H7 (cell line): ENCODE data around the gene RALGAPB. TPM values are rescaled to one million over a fixed set of nuclear protein-coding genes. Genes with fewer than 3 reads are reported as not detected.
A peak's percentile ranks its signal among the peaks of the same experiment; 100 is the strongest.

Experiments used
- DNase-seq: peaks from one replicate; pipeline ENCODE4 v3.0.0; 2012
- H3K27me3 ChIP-seq: 2 replicates; pipeline ENCODE4 v1.6.0; 2011; ENCODE audit warnings: mild to moderate bottlenecking, low read length; ENCODE audit not compliant: control insufficient read depth, insufficient read depth
- H3K36me3 ChIP-seq: replicated peaks from 2 replicates; pipeline ENCODE4 v1.5.1; 2011; ENCODE audit warnings: low read length; ENCODE audit not compliant: control insufficient read depth, insufficient read depth
- H3K4me3 ChIP-seq: 2 replicates; pipeline ENCODE4 v1.5.1; 2011; ENCODE audit warnings: low read depth, mild to moderate bottlenecking, control low read depth, low read length, moderate library complexity; ENCODE audit not compliant: insufficient read depth
- total RNA-seq: library from RNA; depleted of rRNA; stranded (reverse); fragments of >200 nt; shearing (Covaris generic); gene quantifications from 2 replicates; pipeline ENCODE4 v1.2.3, GENCODE V29; 2014

RALGAPB gene
- total RNA-seq, 1 experiment from 2014 or later: 17.5 TPM

DNA sequence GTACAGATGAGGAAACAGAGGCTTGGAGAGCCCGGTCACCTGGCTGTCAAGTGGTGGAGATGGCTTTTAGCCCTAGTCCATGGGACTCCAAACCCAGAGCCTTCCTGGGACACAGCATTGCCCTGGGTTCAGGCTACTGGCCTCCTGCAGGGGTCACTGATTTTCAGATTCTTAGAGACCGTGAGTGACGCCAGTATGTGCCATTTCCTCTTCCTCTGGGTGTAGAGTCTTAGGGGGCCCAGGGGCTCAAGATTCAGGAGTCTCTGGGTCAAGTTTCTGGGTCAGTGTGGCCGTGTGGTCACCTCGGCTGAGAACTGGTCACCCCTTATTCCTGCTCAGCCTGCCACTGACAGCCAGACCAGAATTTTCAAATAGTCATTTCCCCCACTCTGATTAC, 129.5 kb downstream of the RALGAPB start:
- Histone ChIP-seq H3K4me3 (peak overlapping the region; percentile 65), H3K27me3 (no peaks in the 10 kb centered on the region), H3K36me3 (no peaks in the 10 kb centered on the region)
- peak; percentile 54 for DNase-seq

DNA sequence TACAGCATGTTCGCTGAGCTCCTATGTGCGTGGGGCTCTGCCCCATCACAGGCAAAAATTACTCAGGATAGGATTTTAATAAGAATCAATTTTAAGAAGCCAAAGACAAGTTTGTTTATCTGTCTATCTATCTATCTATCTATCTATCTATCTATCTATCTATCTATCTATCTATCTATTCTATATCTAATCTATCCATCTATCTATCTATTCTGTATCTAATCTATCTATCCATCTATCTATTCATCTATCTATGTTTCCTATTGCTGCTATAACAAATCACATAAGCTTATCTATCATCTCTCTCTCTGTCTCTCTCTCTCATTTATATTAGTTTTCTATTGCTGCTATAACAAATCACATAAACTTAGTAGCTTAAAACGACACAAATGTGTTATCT, 130.6 kb downstream of the RALGAPB start:
- no peak overlapping the region for H3K4me3 ChIP-seq

DNA sequence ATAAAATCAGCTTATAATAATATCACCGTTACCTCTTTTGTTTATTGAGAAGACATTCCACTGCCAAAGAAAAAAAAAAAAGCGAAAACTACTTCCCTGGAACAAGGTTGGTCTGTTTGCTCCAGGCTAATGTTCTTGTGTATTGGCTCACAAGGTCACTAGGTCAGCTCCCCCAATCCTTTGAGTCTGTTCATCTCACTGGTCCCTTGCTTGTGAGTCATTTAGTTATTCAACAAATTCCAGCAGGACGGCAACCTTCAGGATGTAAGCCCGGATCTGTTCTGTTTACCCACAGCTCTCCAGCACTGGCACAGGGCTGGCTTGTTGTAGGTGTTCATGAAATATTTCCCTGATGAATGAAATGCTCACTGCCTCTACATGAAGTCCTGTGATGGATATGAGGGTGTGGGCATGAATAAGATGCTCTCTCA, 132.2 kb downstream of the RALGAPB start:
- Histone ChIP-seq H3K27me3 (no peaks in the 10 kb centered on the region), H3K4me3 (no peak overlapping the region), H3K36me3 (no peaks in the 10 kb centered on the region)
- DNase-seq: no peak

More for the DNA sequence above, 130.6 kb downstream of the RALGAPB start:
- H3K36me3 ChIP-seq: no peaks in the 10 kb centered on the region
- DNase-seq: no peak
- no peaks in the 10 kb centered on the region for H3K27me3 ChIP-seq

DNA sequence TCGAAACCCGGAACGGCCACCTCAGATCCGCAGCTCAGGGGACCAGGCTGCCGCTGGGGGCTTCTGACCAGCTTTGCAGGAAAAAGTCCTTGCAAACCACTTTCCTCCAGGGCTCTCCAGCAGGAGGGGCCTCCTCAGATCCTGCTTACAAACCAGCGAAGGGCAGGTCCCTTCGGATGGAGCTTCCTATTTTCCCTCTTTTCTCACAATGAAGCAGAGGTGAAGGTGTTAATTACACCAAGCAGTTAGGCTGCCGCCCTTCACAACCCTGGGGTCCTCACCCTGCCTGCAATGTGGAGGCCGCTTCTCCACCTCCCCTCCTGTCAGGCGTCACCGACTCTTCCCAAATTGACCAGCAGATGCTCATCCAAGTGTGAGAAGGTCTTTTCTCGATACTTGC, 134.7 kb downstream of the RALGAPB start:
- H3K36me3 ChIP-seq: no peaks in the 10 kb centered on the region
- peak; percentile 50 for DNase-seq
- H3K4me3 ChIP-seq: no peak overlapping the region
- H3K27me3 ChIP-seq: no peaks in the 10 kb centered on the region

DNA sequence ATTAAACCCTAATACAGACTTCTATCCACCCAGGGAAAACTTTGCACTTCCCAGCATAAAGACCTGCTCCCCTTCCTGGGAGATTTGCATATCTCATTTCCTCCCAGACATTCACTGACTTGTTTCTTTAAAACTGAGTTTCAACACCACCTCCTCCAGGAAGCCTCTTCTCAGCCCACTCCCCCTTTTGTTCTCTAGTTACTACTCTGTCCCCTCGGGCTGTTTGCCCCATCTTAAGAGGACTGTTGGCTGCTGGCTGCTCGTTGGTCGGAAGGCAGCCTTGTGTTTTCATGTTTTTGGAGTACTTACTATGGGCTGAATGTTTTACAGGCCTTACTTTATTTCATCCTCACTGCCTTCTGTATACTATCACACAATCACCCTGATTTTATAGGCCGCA, 135.5 kb downstream of the RALGAPB start:
- no peaks in the 10 kb centered on the region for H3K27me3 ChIP-seq
- no peaks in the 10 kb centered on the region for H3K36me3 ChIP-seq
- no peak overlapping the region for H3K4me3 ChIP-seq
- DNase-seq: peak; percentile 25

DNA sequence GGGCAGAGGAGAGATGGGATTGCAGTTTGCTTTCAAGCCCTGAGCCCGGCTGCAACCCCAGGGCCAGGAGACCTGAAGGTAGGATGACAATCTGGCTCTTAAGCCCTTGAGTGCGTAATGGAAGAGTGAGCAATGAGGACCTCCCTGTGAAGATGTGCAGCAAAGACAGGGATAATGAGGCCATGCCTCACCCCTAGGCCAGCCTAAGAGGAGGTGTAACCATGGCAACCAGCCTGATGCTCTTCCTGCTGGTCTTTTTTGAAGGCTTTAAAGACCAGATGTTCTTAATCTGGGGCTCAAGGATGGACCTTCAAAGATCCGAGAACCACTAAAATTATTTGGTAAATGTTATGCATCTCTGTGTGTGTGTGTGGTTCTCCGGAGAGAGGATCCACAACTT, 137.2 kb downstream of the RALGAPB start:
- Histone ChIP-seq H3K36me3 (no peaks in the 10 kb centered on the region), H3K27me3 (no peaks in the 10 kb centered on the region), H3K4me3 (no peak overlapping the region)
- peak; percentile 35 for DNase-seq

DNA sequence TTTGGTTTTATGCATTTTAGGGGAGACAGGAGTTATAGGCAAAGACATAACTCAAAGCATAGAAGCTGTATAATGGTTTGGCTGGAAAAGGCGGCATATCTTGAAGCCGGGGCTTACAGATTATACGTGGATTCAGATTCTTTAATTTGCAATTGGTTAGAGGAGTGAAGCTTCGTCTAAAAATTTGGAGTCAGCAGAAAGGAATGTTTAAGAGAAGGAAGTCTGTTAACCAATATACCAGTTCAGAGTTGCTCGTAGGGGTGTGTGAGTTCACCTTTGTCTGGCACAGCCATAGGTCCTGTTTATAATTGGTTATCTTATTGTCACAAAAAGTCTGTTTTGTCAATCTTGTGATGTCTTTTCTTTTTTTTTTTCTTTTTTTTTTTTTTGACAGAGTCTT, 137.9 kb downstream of the RALGAPB start:
- Histone ChIP-seq H3K36me3 (no peaks in the 10 kb centered on the region), H3K4me3 (no peak overlapping the region), H3K27me3 (no peaks in the 10 kb centered on the region)
- DNase-seq: no peak

DNA sequence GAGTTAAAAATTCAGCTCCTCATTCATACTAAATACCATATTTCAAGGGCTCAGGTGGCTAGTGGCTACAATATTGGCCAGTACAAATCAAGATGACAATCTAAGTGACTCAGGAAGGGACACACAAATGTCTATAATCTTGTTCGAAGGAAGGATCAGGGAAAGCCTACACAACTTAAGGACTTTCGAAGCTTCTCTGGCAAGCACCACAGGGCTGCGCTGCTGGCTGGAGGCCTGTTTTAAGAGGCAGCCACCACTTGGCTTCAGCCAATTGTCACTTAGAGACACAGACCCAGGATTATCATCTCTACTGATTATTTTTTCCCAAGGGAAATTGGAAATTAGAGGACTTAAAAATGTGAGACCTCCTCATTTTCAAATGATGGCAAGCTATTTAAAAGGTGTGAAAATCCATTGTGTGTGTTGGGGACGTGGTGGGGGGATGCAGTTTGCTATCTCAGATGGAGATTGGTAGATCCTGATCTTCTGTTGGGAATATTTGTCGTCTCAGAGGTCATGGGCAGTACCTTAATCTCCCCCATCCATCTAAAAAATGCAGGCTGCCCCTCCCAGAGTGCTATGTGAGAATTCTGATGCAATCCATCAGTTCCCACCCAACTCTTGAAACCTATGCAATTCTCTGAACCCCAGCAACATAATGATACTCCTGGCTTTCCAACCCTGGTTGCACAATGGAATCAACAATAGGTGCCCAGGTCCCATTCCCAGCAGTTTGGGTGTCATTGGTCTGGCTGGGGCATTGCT, 140.3 kb downstream of the RALGAPB start:
- DNase-seq: peak; percentile 38
- H3K4me3 ChIP-seq: no peak overlapping the region
- no peaks in the 10 kb centered on the region for H3K36me3 ChIP-seq
- H3K27me3 ChIP-seq: no peaks in the 10 kb centered on the region

DNA sequence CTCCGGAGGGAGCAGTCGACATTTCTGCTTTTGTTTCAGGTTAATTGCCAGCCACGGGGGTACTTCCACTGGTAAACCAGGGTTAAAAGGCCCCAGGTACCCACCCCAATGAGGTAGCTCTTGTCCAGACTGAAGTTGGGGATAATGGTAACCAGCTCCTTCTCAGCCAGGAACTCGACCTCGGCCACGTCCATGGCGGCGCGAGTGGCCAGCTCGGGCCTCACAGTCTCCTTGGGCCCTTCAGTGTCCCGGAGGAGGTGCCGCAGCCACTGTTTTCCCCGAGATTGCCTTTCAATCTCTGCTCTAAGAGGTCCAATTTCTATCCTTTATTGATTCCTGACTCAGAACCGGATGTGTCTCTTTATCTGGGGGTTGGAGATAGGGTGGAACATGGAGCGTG, 142.6 kb downstream of the RALGAPB start:
- Histone ChIP-seq H3K4me3 (no peak overlapping the region), H3K36me3 (no peaks in the 10 kb centered on the region), H3K27me3 (no peaks in the 10 kb centered on the region)
- DNase-seq: no peak

DNA sequence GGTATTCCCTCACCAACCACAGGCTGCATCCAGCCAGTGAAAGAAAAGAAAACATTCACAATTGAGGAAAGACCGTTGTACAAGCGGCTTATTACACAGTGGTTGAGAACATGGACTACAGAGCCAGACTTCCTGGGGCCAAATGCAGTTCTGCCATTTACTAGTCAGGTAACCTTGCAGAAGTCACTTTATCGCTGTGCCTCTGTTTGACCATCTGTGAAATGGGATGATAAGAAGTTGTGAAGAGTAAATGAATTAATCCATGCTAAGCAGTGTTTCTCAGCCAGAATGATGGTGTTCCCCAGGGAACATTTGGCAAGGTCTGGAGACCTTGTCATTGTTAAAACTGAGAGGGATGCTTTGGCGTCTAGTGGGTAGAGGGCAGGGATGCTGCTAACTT, 143.8 kb downstream of the RALGAPB start:
- Histone ChIP-seq H3K27me3 (no peaks in the 10 kb centered on the region), H3K4me3 (no peak overlapping the region), H3K36me3 (no peaks in the 10 kb centered on the region)
- no peak for DNase-seq

DNA sequence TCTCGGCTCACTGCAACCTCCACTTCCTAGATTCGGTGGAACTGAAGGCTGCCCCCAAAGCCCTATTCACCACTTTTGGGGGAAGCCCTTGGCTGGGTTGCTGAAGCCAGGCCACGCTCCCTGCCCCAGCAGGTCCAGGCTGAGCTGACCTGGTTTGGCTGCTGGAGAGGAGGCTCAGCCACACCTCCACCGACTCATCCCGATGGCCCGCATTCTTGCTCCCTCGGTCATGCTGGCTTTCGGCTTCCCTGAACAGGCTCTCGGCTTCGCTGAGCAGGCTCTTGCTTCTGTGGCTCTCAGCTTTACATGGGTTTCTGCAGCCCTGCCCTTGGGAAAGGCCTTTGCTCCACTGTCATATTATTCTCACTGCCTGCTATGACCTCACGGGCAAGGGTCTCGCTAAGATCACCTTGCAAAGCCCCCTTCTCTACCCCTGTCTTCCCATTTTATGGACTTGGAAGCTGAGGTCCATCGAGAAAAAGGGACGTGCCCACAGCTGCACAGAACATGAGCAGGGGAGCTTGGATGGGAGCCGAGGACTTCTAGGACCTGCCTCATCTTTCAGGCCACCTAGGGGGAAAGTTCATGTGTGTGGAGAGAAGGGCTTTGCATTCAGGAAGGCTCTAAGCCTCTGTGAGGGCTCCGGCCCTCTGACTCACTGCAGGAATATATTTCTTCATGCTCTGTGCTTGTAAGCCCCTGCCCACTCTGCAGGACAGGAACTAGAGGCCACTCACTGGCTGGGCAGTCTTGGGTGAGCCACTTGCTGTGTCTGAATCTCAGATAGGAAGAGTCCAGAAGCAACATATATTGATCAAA, 144.6 kb downstream of the RALGAPB start:
- H3K27me3 ChIP-seq: no peaks in the 10 kb centered on the region
- DNase-seq: peak; percentile 70
- no peak overlapping the region for H3K4me3 ChIP-seq

DNA sequence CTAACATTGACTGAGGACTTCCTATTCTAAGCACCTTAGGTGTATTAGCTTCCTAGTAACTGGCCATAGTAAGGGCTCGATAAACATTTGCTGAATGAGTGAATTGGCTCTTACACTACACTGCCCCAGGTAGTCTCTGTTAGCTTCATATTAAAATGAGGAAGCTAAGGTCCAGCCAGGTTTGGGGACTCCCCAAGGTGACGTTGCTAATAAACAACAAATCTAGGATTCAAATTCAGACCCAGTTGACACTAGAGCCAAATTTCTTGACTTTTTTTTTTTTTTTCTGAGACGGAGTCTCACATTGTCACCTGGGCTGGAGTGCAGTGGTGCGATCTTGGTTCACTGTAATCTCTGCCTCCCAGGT, 145.2 kb downstream of the RALGAPB start:
- Histone ChIP-seq H3K4me3 (no peak overlapping the region), H3K27me3 (no peaks in the 10 kb centered on the region), H3K36me3 (no peaks in the 10 kb centered on the region)
- DNase-seq: no peak

More for the DNA sequence above, 144.6 kb downstream of the RALGAPB start:
- H3K36me3 ChIP-seq: no peaks in the 10 kb centered on the region

DNA sequence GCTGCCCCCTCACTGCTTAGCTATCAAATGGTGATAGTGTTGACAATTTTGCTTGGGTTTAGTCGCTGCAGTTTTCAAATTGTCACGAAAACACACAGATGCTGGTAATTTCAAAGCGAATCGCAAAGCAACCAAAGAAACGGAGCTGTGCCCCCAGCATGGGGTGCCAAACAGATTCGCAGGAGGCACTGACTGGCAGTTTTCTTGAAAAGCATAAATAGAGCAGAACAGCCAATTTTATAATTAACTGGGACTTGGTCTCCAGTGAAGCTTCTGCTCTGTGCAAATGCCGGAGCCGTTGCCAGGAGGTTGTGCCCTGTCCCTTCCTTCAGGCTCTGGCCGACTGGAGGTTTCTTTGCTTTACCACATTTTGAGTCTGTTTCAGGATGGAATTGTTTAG, 147.8 kb downstream of the RALGAPB start:
- no peak overlapping the region for H3K4me3 ChIP-seq
- no peak for DNase-seq
- H3K27me3 ChIP-seq: no peaks in the 10 kb centered on the region
- H3K36me3 ChIP-seq: no peaks in the 10 kb centered on the region; the same call in 1 of the 2 replicates

DNA sequence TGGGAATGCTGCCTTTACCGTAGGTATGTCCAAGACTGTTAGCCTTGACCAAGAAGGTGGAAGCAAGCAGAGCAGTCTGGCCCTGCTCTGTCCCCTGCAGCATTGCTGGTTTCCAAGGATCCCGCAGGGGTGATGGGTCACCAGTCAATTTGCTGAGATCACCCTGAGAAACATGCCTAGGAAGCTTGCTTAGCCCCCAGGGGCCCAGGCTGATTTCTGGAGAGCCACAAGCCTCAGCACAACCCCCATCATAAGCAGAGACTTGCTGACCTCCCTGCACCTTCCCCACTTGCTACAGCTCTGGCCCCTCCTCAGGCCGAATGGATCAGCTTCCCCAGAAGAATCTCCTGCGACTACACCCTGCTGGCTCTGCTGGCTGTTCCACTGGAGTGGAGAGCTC, 150.4 kb downstream of the RALGAPB start:
- DNase-seq: no peak
- Histone ChIP-seq H3K4me3 (no peak overlapping the region), H3K27me3 (no peaks in the 10 kb centered on the region), H3K36me3 (no peaks in the 10 kb centered on the region; the same call in 1 of the 2 replicates)

DNA sequence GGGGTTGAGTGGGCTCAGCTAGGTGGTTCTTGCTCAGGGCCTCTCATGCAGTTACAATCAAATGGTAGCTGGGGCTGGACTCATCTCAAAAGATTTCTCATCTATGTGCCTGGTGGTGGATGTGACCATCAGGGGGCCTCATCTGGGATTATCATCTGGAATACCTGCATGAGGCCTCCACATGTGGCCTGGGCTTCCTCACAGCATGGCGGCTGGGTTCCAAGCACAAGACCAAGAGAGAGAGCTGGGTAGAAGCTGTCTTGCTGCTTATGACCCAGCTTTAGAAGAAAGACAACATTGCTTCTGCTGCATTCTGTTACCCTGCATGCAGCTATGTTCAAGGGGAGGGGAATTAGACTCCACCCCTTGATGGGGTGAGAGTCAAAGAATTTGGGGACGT, 151.4 kb downstream of the RALGAPB start:
- H3K27me3 ChIP-seq: no peaks in the 10 kb centered on the region
- H3K4me3 ChIP-seq: no peak overlapping the region
- no peaks in the 10 kb centered on the region; the same call in 1 of the 2 replicates for H3K36me3 ChIP-seq
- DNase-seq: no peak
